ENCODE measurements around the gene LHFPL4. TPM values are rescaled to one million over a fixed set of nuclear protein-coding genes. Genes with fewer than 3 reads are reported as not detected.
"Not testable (repeated sequence)": the region's sequence is repeated elsewhere in the genome, so short reads cannot be mapped to it uniquely, and the experiment has no call there.

The LHFPL4 gene
- total and polyA plus RNA-seq, 2 of the 4 experiments (the other 2 are of a cell fraction): not detected

DNA sequence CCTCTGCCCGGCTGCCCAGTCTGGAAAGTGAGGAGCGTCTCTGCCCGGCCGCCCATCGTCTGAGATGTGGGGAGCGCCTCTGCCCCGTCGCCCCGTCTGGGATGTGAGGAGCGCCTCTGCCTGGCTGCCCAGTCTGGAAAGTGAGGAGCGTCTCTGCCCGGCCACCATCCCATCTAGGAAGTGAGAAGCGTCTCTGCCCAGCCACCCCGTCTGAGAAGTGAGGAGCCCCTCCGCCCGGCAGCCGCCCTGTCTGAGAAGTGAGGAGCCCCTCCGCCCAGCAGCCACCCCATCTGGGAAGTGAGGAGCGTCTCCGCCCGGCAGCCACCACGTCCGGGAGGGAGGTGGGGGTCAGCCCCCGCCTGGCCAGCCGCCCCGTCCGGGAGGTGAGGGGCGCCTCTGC, 38.2 kb upstream of the LHFPL4 start:
- H2BK5ac ChIP-seq (ENCODE audit: low read depth, low read length, poor library complexity, severe bottlenecking); H3K9ac ChIP-seq (ENCODE audit: low read depth, low read length); DNase-seq; H3K56ac ChIP-seq (ENCODE audit: extremely low read depth, insufficient read depth, low read length); POLR2A ChIA-PET (ENCODE audit: unreplicated experiment); H3K27me3 ChIP-seq (ENCODE audit: control insufficient read depth, insufficient read depth, low read length); H3K14ac ChIP-seq (replicated peaks; ENCODE audit: low read depth, low read length); H3K23ac ChIP-seq (ENCODE audit: low read depth, low read length); CTCF ChIA-PET; ATAC-seq (ENCODE audit: low read depth); H3K27ac ChIP-seq (ENCODE audit: insufficient read depth, low read length); H2AFZ ChIP-seq (replicated peaks; ENCODE audit: low read length, poor library complexity); H4K91ac ChIP-seq (ENCODE audit: insufficient read depth, low read depth, low read length); H2AK5ac ChIP-seq (ENCODE audit: low read depth, low read length); H3K4me3 ChIP-seq (ENCODE audit: insufficient read depth, low read depth, low read length); H2BK20ac ChIP-seq (ENCODE audit: low read depth, low read length); H2AK9ac ChIP-seq (replicated peaks; ENCODE audit: low read depth, low read length, poor library complexity); H2BK120ac ChIP-seq (ENCODE audit: low read depth, low read length); H3K4me1 ChIP-seq (ENCODE audit: control insufficient read depth, insufficient read depth, low read length); H3K36me3 ChIP-seq (ENCODE audit: control insufficient read depth, insufficient read depth, low read length); H3K79me1 ChIP-seq (ENCODE audit: low read depth in 1 of 2, low read length in 2 of 2); H4K8ac ChIP-seq (ENCODE audit: low read depth in 2 of 2, low read length in 2 of 2); intact Hi-C loops (cut with micrococcal nuclease); H2BK15ac ChIP-seq (ENCODE audit: low read depth, low read length); H3K9me1 ChIP-seq (ENCODE audit: insufficient read depth, low read length); H3K18ac ChIP-seq (ENCODE audit: low read depth, low read length); BruUV-seq (replicated peaks); dilution Hi-C loops (cut with HindIII; ENCODE audit: low sequenced_read_pairs, unreplicated experiment); H3K9me3 ChIP-seq (ENCODE audit: control insufficient read depth, insufficient read depth, low read length); in situ Hi-C loops (cut with MboI; ENCODE audit: low sequenced_read_pairs); H4K20me1 ChIP-seq (ENCODE audit: insufficient read depth, low read length); H4K5ac ChIP-seq (ENCODE audit: low read depth, low read length); H3K4ac ChIP-seq (ENCODE audit: low read depth, low read length); H3K4me2 ChIP-seq (ENCODE audit: low read depth, low read length): not testable (repeated sequence)
- no CpG with 5 or more reads among the region's 28 CpGs for WGBS, 2 experiments (ENCODE audit: extremely low coverage in 2 of 2, insufficient read length in 1 of 2)
